PC-9 (cell line): Measurements from ENCODE around the gene RPS14.

Experiments used
- CTCF ChIP-seq: fragments of 200-600 bp; sonication (generic); conservative IDR thresholded peaks from 2 replicates; pipeline ENCODE4 v1.6.1; 2017; ENCODE audit warnings: mixed run types, antibody characterized with exemption, mild to moderate bottlenecking, moderate library complexity
- EZH2 ChIP-seq: fragments of 200-600 bp; sonication (generic); IDR thresholded peaks from 2 replicates; pipeline ENCODE4 v1.8.0; 2017; ENCODE audit warnings: antibody characterized with exemption, low read depth

DNA sequence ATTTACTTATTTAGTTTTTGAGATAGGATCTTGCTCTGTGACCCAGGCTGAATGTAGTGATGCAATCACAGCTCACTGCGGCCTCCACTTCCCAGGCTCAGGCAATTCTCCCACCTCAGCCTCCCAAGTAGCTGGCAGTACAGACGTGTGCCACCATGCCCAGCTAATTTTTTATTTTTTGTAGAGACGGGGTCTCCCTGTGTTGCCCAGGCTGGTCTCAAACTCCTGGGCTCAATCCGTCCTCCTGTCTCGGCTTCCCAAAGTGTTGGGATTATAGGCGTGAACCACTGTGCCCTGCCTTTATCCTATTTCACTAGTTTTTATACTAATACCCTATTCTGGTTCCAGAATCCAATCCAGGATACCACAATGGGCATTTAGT is 6.8 kb downstream of the RPS14 start:
- TF ChIP-seq EZH2 (no peak), CTCF (no peak)
